Endodermal cell (in vitro differentiated cells): Measurements from ENCODE around the gene RWDD2A. TPM values are rescaled to one million over a fixed set of nuclear protein-coding genes. Genes with fewer than 3 reads are reported as not detected.
A peak's percentile ranks its signal among the peaks of the same experiment; 100 is the strongest.
"Not testable (repeated sequence)": the region's sequence is repeated elsewhere in the genome, so short reads cannot be mapped to it uniquely, and the experiment has no call there.

Source experiments
- DNase-seq: peaks from one replicate; pipeline ENCODE4 v3.0.0-alpha.2; 2017
- H3K27ac ChIP-seq: 2 replicates; pipeline ENCODE4 v1.5.1; 2013; ENCODE audit warnings: mild to moderate bottlenecking, low read depth, low read length, moderate library complexity
- H3K27me3 ChIP-seq: 2 replicates; pipeline ENCODE4 v1.6.1; 2013; ENCODE audit warnings: mild to moderate bottlenecking, low read length, moderate library complexity; ENCODE audit not compliant: insufficient read depth, control insufficient read depth, poor library complexity, severe bottlenecking
- H3K36me3 ChIP-seq: 2 replicates; pipeline ENCODE4 v1.7.0; 2013; ENCODE audit warnings: mild to moderate bottlenecking, low read length, moderate library complexity; ENCODE audit not compliant: control insufficient read depth, insufficient read depth
- H3K4me1 ChIP-seq: one replicate; pipeline ENCODE4 v1.7.0; 2013; ENCODE audit warnings: low read length; ENCODE audit not compliant: control insufficient read depth, insufficient read depth
- H3K4me3 ChIP-seq: 2 replicates; pipeline ENCODE4 v1.5.1; 2013; ENCODE audit warnings: mild to moderate bottlenecking, low read length, moderate library complexity
- H3K9ac ChIP-seq: 2 replicates; pipeline ENCODE4 v1.6.1; 2013; ENCODE audit warnings: mild to moderate bottlenecking, low read length, moderate library complexity; ENCODE audit not compliant: poor library complexity, severe bottlenecking; ENCODE audit errors: extremely low read depth
- H3K9me3 ChIP-seq: 2 replicates; pipeline ENCODE4 v1.6.1; 2013; ENCODE audit warnings: mild to moderate bottlenecking, low read length, moderate library complexity; ENCODE audit not compliant: control insufficient read depth
- H3K27ac Mint-ChIP-seq: 2 replicates; pipeline ENCODE4 v1.8.0; 2020; ENCODE audit warnings: mixed read lengths
- H3K27me3 Mint-ChIP-seq: 2 replicates; pipeline ENCODE4 v1.8.0; 2021; ENCODE audit warnings: mild to moderate bottlenecking, mixed read lengths; ENCODE audit not compliant: insufficient read depth
- H3K36me3 Mint-ChIP-seq: 2 replicates; pipeline ENCODE4 v1.8.0; 2020; ENCODE audit warnings: low read depth, mixed read lengths
- H3K4me1 Mint-ChIP-seq: 2 replicates; pipeline ENCODE4 v1.8.0; 2020; ENCODE audit warnings: mixed read lengths
- H3K4me3 Mint-ChIP-seq: 2 replicates; pipeline ENCODE4 v1.8.0; 2020; ENCODE audit warnings: mild to moderate bottlenecking, moderate library complexity, mixed read lengths
- H3K9me3 Mint-ChIP-seq: 2 replicates; pipeline ENCODE4 v1.8.0; 2020; ENCODE audit warnings: mild to moderate bottlenecking, mixed read lengths
- WGBS, 2 experiments: methylation state at CpG; one replicate each; pipeline versions ENCODE4 v1.1.5 to v1.1.7; 2013; ENCODE audit warnings: missing lambda C conversion rate in 2 of 2, mixed read lengths in 1 of 2; ENCODE audit not compliant: insufficient coverage in 1 of 2, insufficient read length in 1 of 2; 5-methylcytosine and 5-hydroxymethylcytosine counted together
- total RNA-seq, 2 donors: library from RNA; stranded (reverse); fragmentation: NEBNext Ultra II Directional in 1 of 2; extraction: Animal tissue kit (Norgen Biotek cat#: 25700) in 1 of 2; gene quantifications; 2 replicates in 1 of 2; 3 replicates in 1 of 2; pipeline ENCODE4 v1.2.1, GENCODE V29; 2021
- TF ChIP-seq, protein P1 (sequence below): fragments of 200-600 bp; sonication (generic); conservative IDR thresholded peaks from 2 replicates; pipeline ENCODE4 v1.5.0; 2021; ENCODE audit warnings: antibody characterized with exemption, mild to moderate bottlenecking

Gene RWDD2A
- total RNA-seq, 2 donors from 2014 or later, result 6.0 to 8.1 TPM

GRCh38 chr6:83188501-83188900 lies 4.7 kb upstream of the RWDD2A start:
- H3K36me3 ChIP-seq, result peaks cover 63% of the 10 kb centered on the region
- H3K36me3 Mint-ChIP-seq, result peaks cover 59% of the 10 kb centered on the region
- 76 to 90% methylated on average over 3 of the region's 3 CpGs for WGBS, 2 experiments
- H3K4me1 ChIP-seq, result peaks cover 2% of the 10 kb centered on the region
- no peaks in the 10 kb centered on the region for H3K9me3 ChIP-seq
- H3K9ac ChIP-seq, result no peak overlapping the region
- no peak for DNase-seq
- H3K9me3 Mint-ChIP-seq, result no peaks in the 10 kb centered on the region
- H3K4me3 Mint-ChIP-seq, result no peak overlapping the region
- H3K27ac Mint-ChIP-seq, result no peak overlapping the region
- H3K4me3 ChIP-seq, result no peak overlapping the region
- H3K27me3 Mint-ChIP-seq, result no peaks in the 10 kb centered on the region
- TF ChIP-seq, protein P1, sequence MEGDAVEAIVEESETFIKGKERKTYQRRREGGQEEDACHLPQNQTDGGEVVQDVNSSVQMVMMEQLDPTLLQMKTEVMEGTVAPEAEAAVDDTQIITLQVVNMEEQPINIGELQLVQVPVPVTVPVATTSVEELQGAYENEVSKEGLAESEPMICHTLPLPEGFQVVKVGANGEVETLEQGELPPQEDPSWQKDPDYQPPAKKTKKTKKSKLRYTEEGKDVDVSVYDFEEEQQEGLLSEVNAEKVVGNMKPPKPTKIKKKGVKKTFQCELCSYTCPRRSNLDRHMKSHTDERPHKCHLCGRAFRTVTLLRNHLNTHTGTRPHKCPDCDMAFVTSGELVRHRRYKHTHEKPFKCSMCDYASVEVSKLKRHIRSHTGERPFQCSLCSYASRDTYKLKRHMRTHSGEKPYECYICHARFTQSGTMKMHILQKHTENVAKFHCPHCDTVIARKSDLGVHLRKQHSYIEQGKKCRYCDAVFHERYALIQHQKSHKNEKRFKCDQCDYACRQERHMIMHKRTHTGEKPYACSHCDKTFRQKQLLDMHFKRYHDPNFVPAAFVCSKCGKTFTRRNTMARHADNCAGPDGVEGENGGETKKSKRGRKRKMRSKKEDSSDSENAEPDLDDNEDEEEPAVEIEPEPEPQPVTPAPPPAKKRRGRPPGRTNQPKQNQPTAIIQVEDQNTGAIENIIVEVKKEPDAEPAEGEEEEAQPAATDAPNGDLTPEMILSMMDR, result no peak
- no peak overlapping the region for H3K27ac ChIP-seq
- no peaks in the 10 kb centered on the region for H3K27me3 ChIP-seq
- H3K4me1 Mint-ChIP-seq, result peaks cover 31% of the 10 kb centered on the region

DNA sequence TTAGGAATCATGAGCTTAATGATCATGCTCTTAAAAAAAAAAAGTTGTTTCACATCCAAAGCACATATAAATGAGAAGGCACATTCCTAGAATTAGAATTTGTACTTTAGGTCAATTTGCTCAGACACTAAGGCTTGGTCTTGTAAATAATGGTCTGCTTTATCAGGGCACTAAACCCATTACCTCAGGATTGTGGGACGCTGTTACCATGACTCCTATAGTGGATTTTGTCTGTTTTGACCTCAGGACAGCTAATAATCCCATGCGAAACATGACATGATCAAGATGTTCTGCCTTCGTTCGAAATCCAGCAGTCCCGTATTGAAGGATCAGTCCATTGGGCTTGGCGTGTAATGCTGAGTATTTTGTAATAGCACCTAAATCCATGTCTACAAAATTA lies 2.5 kb upstream of the RWDD2A start:
- TF ChIP-seq, protein P1, result no peak
- Histone ChIP-seq H3K27me3 (no peaks in the 10 kb centered on the region), H3K36me3 (peaks cover 54% of the 10 kb centered on the region), H3K27ac (no peak overlapping the region), H3K9ac (peak overlapping the region; percentile 53), H3K4me3 (peak overlapping the region; percentile 99), H3K9me3 (no peaks in the 10 kb centered on the region), H3K4me1 (peaks cover 2% of the 10 kb centered on the region)
- DNase-seq, result no peak
- WGBS, 2 experiments, result 86 to 94% methylated on average over 5 to 6 of the region's 6 CpGs
- H3K4me3 Mint-ChIP-seq, result peak overlapping the region; percentile 98
- H3K27ac Mint-ChIP-seq, result peak overlapping the region; percentile 84
- no peaks in the 10 kb centered on the region for H3K9me3 Mint-ChIP-seq
- H3K4me1 Mint-ChIP-seq, result peaks cover 37% of the 10 kb centered on the region
- peaks cover 48% of the 10 kb centered on the region for H3K36me3 Mint-ChIP-seq
- H3K27me3 Mint-ChIP-seq, result no peaks in the 10 kb centered on the region

GRCh38 chr6:83191974-83192373 lies 1.2 kb upstream of the RWDD2A start:
- peaks cover 37% of the 10 kb centered on the region for H3K4me1 Mint-ChIP-seq
- peak overlapping the region; percentile 97 for H3K9ac ChIP-seq
- H3K27ac ChIP-seq, result not testable (repeated sequence)

GRCh38 chr6:83192456-83192855 lies 701 bp upstream of the RWDD2A start:
- peaks cover 2% of the 10 kb centered on the region for H3K4me1 ChIP-seq
- H3K36me3 ChIP-seq, result peaks cover 56% of the 10 kb centered on the region
- TF ChIP-seq, protein P1, result no peak
- H3K9me3 ChIP-seq, result peaks cover 6% of the 10 kb centered on the region
- peak overlapping the region; percentile 99 for H3K4me3 ChIP-seq
- peak overlapping the region; percentile 99 for H3K27ac Mint-ChIP-seq
- H3K36me3 Mint-ChIP-seq, result peaks cover 53% of the 10 kb centered on the region
- H3K4me1 Mint-ChIP-seq, result peaks cover 37% of the 10 kb centered on the region
- H3K4me3 Mint-ChIP-seq, result peak overlapping the region; percentile 98
- peak overlapping the region; percentile 97 for H3K9ac ChIP-seq
- no peaks in the 10 kb centered on the region for H3K27me3 ChIP-seq
- no peak for DNase-seq
- WGBS, 2 experiments, result 0 to 1% methylated on average over 1 to 4 of the region's 4 CpGs
- no peak overlapping the region for H3K27ac ChIP-seq
- H3K9me3 Mint-ChIP-seq, result no peaks in the 10 kb centered on the region
- no peaks in the 10 kb centered on the region for H3K27me3 Mint-ChIP-seq

More at GRCh38 chr6:83191974-83192373, 1.2 kb upstream of the RWDD2A start:
- H3K4me3 Mint-ChIP-seq, result peak overlapping the region; percentile 98
- H3K27ac Mint-ChIP-seq, H3K27me3 ChIP-seq, DNase-seq, H3K4me1 ChIP-seq, H3K9me3 ChIP-seq, H3K9me3 Mint-ChIP-seq, H3K27me3 Mint-ChIP-seq: not testable (repeated sequence)
- peaks cover 49% of the 10 kb centered on the region for H3K36me3 Mint-ChIP-seq
- WGBS, 2 experiments, result 90 to 100% methylated on average over 3 to 18 of the region's 18 CpGs
- peak overlapping the region; percentile 99 for H3K4me3 ChIP-seq
- peaks cover 55% of the 10 kb centered on the region for H3K36me3 ChIP-seq
